Endometrium (tissue), 2 donors: Measurements from ENCODE around the gene OOSP2.
"Not testable (repeated sequence)": the region's sequence is repeated elsewhere in the genome, so short reads cannot be mapped to it uniquely, and the experiment has no call there.

Experiments used
- FAIRE-seq: peaks from 2 replicates; lab custom pipeline; 2012; peaks lifted over from hg19 to GRCh38; lab: Jason Lieb, UNC
- donor health status: control.
- donor health status: control.

OOSP2 gene, protein sequence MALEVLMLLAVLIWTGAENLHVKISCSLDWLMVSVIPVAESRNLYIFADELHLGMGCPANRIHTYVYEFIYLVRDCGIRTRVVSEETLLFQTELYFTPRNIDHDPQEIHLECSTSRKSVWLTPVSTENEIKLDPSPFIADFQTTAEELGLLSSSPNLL

DNA sequence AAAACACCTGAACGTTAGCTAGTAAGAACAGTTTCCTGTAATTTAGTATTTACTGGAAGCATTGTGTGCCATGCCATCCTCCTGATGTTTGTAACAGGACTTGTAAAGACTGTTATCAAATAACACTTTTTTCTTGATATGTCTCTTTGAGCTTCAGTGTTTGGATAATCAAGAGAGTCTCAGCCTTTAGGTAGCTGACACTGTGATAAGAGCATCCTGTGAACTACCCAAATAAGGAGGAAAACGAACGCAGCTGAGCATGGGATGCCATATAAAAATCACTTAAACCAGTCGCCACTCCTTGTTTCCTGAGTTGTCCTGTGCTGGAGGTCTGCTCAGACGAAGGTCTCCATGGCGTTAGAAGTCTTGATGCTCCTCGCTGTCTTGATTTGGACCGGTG is at the start of gene OOSP2:
OOSP2 (plus strand) TSS at position 301 of the 400 bp plus-strand sequence; CDS start at position 352, 51 bp downstream.
- FAIRE-seq: no peak

DNA sequence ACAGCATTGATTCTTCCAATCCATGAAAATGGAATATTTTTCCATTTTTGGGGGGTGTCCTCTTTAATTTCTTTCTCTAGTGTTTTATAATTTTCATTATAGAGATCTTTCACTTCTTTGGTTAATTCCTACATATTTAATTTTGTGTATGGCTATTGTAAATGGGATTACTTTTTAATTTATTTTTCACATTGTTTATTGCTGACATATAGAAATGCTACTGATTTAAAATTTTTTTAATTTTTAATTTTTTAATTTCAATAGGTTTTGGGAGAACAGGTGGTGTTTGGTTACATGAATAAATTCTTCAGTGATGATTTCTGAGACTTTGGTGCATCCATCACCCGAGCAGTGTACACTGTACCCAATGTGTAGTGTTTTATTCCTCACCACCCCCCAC is 49.8 kb upstream of the OOSP2 start:
- no peak for FAIRE-seq

DNA sequence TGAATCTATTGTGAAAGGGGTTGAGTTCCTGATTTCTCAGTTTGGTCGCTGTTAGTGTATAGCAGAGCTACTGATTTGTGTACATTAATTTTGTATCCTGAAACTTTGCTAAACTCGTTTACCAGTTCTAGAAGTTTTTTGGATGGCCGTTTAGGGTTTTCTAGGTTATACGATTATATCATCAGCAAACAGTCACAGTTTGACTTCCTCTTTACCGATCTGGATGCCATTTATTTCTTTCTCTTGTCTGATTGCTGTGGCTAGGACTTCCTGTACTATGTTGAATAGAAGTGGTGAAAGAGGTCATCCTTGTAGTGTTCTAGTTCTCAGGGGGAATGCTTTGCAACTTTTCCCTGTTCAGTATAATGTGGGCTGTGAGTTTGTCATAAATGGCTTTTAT is 47.8 kb upstream of the OOSP2 start:
- no peak for FAIRE-seq

DNA sequence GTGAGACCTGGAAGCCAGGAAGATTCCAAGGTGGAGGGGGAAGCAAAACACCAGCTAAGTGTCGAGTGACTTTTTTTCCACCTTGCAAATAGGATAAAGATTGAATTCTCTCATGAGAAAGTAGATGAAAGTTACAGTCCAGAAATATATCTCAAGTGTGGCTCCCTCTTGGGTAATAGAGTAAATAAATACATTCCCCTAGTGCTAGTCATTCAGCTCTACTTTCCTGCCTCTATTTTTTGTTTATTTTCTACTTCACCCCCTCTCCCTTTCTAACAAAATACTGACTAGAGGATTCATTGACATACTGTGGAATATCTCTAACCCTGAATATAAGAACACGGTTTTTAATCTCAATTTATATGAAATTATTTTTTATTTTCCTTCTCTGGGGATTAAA is 42.4 kb upstream of the OOSP2 start:
- FAIRE-seq: no peak

DNA sequence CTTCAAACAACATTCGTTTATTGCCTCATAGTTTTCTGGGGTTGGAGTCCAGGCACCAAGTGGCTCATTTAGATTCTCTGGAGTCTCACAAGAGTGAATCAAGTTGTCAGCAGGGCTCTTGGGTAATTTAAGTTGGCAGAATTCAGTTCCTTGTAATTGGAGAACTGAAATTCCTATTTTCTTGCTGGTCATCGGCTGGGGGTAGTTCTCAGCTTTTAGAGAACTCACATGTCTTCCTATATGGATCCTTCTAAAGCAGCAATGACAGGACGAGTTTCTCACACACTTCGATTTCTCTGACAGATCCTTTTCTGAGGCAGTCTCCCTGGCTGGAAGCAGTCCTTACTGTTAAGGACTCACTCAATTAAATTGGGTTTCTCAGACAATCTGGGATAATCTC is 40.5 kb upstream of the OOSP2 start:
- no peak for FAIRE-seq

DNA sequence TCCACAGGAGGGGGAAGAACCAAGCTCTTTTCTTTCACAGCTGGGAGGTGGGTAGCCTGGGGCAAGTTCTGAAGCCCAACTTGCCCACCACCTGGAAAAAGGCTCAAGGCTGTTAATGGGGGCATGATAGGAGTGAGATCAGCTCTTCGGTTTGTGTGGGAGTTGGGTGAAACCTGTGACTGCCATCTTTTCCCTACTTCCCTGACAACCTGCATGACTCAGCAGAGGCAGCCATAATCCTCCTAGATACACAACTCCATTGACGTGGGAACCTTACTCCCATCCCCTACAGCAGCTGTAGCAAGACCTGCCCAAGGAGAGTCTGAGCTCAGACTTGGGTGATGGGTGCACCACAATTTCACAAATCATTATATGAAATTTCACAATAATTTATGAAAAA is 36.5 kb upstream of the OOSP2 start:
- no peak for FAIRE-seq

DNA sequence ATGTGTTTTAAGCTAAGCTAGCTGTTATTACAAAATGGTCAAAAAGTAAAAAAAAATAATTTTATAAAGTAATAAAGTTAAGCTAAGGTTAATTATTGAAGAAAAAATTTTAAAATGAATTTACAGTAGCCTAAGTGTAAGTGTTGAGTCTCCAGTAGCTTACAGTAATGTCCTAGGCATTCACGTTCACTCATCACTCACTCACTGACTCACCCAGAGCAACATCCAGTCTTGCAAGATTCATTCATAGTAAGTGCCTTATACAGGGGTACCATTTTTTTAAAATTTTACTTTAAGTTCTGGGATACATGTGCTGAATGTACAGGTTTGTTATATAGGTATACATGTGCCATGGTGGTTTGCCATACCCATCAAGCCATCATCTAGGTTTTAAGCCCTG is 34.8 kb upstream of the OOSP2 start:
- FAIRE-seq: no peak

DNA sequence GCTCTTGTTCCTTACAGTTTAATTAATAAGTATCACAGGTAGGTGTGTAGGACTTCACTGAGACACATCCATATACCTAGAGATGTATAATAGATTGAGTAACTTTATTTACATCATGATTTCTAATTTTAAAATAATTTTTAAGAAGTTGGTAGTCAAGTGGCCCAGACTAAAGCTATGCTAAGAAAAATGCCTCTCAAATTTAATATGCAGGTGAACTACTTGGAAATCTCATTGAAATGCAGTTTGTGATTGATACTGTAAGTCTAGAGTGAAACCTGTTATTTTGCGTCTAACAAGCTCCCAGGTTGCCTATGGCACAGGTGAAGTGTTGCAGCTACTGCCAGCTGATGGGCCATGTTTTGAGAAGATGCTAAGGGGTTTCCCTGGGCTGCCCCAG is 23.3 kb upstream of the OOSP2 start, which contains the start of gene OOSP4B:
OOSP4B (plus strand) TSS at position 301 of the 400 bp plus-strand sequence.
- no peak for FAIRE-seq

DNA sequence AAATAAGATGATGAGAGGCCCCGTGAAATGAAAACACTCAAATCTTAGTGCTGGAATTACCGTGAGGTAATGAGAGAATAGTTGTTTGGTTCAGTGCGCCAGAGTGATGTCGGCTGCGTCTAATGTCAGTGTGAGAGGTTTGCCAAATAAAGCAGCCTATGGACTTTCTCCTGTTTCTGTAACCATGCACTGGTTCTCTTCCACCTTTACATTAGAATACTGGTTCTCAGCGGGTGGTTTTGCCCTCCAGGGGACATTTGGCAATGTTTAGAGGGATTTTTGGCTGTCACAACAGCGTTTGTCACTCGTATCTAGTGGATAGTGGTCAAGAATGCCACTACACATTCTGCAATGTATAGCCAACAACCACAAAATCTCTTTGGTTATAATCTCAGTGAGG is 22.2 kb upstream of the OOSP2 start:
- FAIRE-seq: no peak

DNA sequence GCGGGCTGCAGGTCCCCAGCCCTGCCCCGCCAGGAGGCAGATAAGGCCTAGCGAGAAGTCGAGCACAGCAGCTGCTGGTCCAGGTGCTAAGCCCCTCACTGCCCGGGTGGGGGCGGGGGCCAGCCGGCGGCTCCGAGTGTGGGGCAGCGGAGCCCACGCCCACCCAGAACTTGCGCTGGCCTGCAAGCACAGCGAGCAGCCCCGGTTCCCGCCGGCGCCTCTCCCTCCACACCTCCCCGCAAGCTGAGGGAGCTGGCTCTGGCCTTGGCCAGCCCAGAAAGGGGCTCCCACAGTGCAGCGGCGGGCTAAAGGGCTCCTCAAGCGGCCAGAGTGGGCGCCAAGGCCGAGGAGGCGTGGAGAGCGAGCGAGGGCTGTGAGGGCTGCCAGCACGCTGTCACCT is 19.8 kb upstream of the OOSP2 start:
- FAIRE-seq: not testable (repeated sequence)

DNA sequence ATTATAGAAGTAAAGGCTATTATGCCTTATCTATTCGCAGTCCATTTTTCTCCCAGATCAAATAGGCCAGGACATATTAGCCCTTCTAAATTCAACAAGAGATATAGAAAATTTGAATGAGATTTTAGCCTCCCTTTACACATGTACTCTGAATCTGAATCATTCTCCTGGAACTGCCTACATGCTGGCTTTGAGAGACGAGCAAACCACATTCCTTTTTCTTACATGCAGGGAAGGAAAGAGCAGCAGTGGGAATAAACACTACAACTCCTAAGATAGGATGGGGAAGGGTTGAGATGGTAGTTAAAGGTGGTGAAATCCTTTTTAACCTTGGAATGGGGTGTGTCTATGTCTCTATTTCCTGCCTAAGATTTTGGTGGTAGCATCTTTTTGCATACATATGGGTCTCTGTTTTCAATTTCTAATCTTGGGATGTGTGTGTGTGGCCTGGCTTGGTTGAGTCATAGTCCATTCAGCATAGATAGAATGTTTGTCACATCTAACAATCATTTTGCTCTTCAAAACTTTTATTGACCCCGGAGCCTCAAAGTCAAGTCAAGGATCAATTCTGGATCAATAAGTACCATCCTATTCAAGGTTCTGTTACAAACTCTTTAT is 11.1 kb upstream of the OOSP2 start:
- no peak for FAIRE-seq

DNA sequence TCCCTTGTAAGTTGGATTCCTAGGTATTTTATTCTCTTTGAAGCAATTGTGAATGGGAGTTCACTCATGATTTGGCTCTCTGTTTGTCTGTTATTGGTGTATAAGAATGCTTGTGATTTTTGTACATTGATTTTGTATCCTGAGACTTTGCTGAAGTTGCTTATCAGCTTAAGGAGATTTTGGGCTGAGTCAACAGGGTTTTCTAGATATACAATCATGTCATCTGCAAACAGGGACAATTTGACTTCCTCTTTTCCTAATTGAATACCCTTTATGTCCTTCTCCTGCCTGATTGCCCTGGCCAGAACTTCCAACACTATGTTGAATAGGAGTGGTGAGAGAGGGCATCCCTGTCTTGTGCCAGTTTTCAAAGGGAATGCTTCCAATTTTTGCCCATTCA is 10.2 kb downstream of the OOSP2 start:
- FAIRE-seq: not testable (repeated sequence)

DNA sequence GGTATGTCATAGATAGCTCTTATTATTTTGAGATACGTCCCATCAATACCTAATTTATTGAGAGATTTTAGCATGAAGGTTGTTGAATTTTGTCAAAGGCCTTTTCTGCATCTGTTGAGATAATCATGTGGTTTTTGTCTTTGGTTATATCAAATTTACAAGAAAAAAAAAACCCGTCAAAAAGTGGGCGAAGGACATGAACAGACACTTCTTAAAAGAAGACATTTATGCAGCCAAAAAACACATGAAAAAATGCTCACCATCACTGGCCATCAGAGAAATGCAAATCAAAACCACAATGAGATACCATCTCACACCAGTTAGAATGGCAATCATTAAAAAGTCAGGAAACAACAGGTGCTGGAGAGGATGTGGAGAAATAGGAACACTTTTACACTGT is 10.6 kb downstream of the OOSP2 start:
- FAIRE-seq: not testable (repeated sequence)

DNA sequence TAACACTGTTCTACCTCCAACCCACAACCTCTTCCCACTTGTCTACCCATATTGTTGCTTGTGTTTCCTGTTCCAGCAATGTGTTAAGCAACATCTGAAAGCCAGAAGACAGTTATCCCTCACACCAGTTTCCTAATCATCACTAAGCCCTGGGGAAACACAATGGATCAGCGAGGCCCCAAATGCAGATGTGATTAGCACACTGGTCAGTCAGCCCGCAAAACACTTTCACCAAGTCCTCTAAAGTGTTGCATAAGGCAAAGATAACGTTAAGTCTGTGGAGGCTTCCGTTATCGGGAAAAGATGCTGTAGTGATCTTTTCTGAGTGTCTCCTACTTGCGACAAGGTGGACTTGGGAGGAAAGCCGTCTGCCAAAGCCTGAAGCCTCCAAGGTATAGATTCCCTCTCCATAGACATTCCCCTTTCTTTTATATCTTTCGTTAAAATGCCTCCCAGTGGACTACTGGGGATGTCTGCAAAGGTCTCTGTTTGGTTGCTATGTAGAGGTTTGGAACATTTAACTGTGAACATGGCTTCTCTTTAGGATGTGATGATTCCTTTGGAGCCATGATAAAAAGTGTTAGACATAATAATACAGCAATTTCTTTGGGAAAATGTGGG is 16.2 kb downstream of the OOSP2 start, which contains the start of gene MS4A3:
MS4A3 (plus strand) TSS at position 317 of the 621 bp plus-strand sequence. CDS start 4,496 bp downstream, outside the sequence.
- FAIRE-seq: no peak

DNA sequence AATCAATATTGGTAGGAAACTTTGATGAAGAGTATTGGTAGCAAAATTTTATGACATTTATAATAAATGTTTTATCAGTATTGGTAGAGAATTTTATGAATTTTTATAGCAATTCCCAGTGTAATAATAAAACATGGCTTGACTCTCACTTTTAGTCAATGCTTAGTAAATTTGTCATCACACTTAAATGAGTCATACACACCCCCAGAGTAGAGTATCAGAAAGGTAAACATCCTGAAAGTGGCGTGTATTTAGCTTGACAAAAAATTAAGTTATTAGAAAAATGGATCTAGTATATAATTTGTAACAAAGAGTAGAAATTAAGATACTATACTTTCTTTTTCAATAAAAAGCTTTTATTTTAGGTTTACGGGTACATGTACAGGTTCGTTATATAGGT is 18.8 kb downstream of the OOSP2 start:
- no peak for FAIRE-seq

DNA sequence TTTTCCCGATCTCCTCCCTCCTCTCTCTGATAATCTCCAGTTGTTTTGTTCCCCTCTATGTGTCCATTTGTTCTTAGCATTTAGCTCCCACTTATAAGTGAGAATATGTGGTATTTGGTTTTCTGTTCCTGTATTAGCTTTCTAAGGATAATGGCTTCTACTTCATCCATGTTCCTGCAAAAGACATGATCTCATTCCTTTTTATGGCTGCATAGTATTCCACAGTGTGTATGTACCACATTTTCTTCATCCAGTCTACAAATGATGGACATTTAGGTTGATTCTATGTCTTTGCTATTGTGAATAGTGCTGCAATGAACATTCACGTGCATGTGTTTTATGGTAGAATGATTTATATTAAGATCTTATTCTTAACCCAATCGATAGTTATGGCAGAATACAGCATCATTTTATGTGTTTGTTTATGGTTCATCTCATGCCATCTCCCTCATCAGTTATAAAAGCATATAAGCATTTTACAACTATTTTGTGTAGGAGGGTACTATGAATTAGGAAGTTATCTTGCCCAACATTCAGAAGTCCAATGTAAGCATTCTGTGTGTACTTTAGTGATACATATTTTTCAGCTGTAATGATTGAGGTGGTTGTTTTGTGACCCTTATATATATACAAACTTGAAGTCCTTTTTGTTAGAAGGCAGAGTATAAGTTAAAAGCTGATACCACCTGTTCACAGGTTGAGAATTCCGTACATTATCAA is 19.5 kb downstream of the OOSP2 start:
- FAIRE-seq: no peak

DNA sequence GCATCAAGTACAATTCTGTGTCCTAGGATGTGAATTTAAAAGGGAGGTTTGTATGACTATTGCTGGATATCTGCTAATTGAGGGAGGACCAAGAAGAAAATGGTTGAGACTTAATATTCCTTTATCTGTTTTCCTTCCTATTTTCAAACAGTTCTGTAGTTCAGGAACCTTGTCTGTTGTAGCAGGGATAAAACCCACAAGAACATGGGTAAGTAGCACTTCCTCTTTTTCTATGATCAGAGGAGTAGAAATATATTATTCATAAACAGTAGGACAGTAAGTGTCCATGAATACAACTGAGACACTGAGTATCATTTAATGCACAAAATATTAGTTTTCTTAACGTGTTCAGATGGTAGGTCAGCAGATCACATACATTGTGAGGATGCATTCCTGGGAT is 23.9 kb downstream of the OOSP2 start:
- FAIRE-seq: no peak

DNA sequence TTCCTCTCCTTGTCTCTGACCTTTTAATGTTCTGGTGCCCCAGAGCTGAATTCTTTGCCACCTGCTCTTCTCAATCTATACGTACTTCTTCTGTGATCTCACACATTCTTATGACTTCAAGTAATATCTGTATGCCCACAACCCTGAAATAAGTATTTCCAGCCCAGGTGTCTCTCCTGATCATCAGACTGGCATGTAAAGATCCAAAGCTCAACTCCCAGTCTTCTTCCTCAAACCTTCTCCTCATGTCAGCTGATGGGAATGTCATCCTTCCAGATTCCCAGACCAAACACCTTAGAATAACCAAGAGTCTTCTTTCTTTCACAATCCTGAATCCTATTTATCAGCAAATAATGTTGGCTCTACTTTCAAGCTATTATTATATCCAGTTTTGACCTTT is 25.6 kb downstream of the OOSP2 start:
- FAIRE-seq: no peak

DNA sequence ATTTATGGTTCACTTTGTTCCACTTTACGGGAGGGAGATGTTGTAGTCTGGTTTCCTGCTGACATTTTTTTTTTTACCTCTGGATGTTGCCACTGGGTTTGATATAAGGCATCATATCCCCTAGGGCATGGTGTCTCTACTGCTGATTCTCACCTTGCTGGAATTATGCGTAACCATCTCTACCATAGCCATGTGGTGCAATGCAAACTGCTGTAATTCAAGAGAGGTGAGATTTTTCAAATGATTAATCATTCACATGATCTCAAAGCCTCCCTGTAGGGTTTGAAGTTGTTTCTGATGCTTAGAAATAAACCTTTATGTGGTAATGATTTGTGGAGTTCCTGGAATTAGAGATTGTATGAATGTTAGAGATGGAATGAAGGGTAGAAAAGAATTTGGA is 29.2 kb downstream of the OOSP2 start:
- FAIRE-seq: no peak

DNA sequence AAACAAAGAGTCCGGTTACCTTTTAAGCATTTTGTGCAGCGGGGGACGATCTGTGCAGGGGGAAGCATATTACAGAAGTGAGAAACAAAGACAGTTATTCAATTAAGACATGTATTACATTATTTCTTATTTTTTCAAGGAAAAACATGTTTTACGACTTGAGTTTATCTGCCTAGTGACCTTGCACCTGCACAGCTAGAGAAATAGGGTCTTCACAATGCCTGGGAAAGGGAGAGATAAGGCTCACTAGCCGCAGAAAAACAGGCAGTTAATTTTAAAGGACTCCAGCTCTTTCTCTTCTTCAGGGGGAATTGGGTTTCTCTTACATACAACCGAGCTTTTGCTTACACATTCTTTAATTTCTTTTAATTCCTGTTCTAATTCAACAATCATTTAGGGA is 31.4 kb downstream of the OOSP2 start:
- FAIRE-seq: not testable (repeated sequence)

DNA sequence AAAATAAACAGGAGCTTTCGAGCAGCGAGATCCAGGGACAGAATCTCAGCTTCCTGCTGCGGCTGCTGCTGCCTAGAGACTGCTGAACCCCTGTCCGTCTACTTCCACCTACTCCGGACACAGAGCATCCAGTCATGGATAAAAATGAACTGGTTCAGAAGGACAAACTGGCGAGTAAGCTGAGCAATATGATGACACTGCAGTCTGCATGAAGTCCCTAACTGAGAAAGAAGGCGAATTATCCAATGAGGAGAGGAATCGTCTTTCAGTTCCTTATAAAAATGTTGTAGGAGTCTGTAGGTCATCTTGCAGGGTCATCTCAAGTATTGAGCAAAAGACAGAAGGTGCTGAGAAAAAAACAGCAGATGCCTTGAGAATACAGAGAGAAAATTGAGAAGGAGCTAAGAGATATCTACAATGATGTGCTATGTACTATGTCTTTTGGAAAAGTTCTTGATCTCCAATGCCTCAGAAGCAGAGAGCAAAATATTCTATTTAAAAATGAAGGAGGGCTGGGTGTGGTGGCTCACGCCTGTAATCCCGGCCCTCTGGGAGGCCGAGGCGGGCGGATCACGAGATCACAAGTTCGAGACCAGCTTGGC is 37.1 kb downstream of the OOSP2 start:
- FAIRE-seq: no peak

DNA sequence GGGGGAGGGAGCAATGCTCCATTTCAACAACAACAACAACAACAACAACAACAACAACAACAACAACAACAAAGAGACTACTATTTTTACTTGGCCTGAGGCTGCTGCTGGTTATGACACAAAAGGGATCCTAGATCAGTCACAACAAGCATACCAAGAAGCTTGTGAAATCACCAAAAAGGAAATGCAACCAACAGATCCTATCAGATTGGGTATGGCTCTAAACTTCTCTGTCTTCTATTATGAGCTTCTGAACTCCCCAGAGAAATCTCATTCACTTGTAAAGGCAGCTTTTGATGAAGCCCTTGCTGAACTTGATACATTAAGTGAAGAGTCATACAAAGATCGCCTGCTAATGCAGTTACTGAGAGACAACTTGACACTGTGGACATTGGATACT is 37.8 kb downstream of the OOSP2 start:
- FAIRE-seq: no peak

DNA sequence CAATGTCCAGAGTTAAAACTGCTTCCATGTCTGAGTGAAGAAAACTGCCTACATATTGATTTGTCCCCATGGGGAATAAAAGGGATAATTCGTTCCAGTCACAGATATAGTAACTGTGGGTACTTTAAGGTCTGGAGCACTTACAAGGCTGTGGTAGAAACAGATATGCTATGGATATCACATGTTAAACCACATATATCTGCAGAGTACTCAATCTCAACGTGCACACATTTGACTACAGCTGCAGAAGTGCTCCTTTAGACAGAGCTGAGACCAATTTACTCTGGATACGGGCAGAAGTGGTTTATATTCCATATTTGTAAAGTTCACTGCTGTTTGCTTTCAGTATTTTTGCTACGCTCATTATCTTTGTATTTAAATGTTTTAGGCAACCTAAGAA is 38.5 kb downstream of the OOSP2 start:
- no peak for FAIRE-seq
